Activated gamma-delta T cell (primary cell): ENCODE data around the gene PHF20.
"Not testable (repeated sequence)": the region's sequence is repeated elsewhere in the genome, so short reads cannot be mapped to it uniquely, and the experiment has no call there.

Experiments used
- DNase-seq: peaks from one replicate; lab custom pipeline; 2025; lab: John Stamatoyannopoulos, UW

PHF20 gene

DNA sequence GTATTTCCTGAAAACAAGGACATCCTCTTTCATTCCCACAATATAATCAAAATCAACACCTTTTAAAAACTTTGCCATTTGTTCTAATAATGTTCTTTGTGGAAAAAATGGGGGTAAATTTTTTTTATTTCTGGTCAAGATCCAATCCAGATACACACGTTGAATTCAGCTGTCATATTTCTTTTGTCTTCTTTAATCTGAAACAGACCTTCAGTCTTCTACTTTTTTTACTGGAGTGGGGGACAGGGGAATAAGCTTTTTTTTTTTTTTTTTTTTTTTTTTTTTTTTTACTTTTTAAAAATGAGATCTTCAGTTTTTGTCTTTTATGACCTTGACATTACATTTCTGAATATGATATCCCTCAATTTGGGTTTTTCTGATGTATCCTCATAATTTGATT is 113.4 kb downstream of the PHF20 start:
- no peak for DNase-seq

- no peak for DNase-seq
These were observed 114.7 kb downstream of the PHF20 start for GRCh38 chr20:35886537-35886936.

DNA sequence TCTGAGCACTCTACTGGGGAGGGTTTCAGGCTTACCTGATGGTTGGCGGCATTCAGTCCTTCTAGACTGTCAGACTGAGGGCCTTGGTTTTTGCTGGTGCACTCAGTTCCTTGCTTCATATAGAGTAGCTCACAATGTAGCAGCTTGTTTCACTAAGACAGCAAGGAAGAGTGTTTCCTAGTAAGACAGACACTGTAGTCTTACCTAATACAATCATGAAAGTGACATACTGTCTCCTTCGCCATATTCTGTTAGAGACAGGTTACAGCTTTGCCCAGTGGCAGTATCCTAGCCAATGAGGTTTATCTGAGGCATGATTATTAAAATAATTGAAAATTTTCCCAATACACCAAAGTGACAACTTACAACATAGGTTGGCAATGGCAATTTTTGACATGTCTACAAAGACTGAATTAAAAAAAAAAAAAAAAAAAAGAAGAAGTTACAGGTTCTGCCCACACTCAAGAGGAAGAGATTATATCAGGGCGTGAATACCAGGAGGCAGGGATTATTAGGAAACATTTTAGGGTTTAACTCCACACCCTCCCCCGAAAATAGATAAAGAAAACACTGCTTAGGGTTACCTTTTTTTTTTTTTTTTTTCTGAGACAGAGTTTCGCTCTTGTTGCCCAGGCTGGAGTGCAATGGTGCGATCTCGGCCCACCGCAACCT is 115.7 kb downstream of the PHF20 start:
- DNase-seq = no peak

GRCh38 chr20:35888657-35889056 is 116.8 kb downstream of the PHF20 start:
- no peak for DNase-seq

DNA sequence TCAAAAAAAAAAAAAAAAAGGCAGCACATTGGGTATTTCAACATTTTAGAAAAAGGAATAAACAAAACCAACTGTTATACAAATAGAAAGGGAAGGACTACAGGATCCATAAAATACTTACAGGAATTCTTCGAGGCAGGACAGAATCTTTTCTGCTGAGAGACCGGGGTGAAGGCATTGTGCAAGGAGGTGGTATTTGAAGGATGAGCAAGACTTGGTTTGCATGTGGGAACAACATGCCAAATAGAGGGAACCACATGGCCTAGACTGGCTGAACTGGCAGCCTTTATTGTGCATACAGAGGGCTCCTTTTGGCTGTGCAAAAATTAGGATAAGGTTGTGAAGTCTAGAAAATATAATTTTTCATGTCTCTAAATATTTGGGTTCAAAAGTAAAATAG is 119.6 kb downstream of the PHF20 start:
- DNase-seq = no peak

DNA sequence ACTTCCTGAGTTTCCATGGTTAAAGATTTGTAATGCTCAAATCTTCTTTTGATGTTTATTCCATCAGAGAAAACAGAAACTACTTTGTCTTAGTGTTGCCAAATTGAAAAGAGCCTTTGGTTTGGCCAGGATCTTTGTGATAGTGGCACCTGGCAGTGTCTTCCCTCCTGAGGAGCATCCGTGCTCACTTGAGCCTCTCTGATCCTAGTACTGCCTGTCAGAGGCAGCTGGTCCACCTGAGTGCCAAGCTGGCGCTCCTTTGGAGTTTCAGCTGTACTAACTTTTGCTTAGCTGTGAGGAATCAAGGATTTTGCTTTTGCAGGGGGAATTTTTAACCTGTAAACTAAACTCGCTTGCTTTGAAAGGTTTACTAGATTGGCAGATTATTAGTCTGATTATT is 121.1 kb downstream of the PHF20 start:
- no peak for DNase-seq

DNA sequence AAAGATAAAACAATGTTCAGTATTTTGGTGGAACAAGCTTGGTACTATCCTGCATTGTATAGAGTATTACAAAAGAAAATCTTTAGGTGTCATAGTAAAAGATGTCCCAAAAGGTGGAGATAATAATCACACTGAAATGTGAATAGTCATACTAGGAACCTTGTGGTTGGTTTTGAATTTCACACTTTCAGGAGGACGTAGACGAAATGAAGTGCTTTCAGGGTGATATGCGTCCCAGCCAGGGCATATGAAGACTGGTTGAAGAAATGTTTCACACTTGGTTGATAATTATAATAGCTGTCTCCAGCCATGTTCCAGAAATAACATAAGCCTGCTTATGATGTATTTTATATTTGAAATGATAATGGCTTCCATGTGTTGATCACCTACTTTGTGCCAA is 122.1 kb downstream of the PHF20 start:
- no peak for DNase-seq

GRCh38 chr20:35895516-35895915 is 123.7 kb downstream of the PHF20 start:
- not testable (repeated sequence) for DNase-seq

GRCh38 chr20:35899064-35899463 is 127.2 kb downstream of the PHF20 start:
- DNase-seq = no peak

- DNase-seq = not testable (repeated sequence)
These were observed 129.4 kb downstream of the PHF20 start for GRCh38 chr20:35901230-35901629.

- no peak for DNase-seq
These were observed 130.1 kb downstream of the PHF20 start for GRCh38 chr20:35901678-35902544.

DNA sequence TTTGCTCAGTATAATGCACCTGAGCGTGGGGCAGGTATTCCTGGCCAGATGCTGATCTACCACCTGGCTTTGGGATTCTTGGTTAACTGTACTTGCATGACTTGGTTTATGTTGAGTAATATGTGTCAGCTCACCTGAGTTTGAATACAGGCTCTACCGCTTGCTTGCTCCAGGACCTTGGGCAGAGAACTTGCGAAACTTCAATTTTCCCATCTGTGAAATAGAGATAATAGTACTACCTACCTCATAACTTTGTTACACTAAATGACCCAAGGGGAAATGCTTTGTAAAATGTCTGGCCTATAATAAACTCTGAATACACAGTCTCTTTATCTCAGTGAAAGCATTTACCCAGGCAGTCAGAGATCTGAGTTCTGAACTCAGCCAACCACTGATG is 130.7 kb downstream of the PHF20 start:
- DNase-seq = no peak

DNA sequence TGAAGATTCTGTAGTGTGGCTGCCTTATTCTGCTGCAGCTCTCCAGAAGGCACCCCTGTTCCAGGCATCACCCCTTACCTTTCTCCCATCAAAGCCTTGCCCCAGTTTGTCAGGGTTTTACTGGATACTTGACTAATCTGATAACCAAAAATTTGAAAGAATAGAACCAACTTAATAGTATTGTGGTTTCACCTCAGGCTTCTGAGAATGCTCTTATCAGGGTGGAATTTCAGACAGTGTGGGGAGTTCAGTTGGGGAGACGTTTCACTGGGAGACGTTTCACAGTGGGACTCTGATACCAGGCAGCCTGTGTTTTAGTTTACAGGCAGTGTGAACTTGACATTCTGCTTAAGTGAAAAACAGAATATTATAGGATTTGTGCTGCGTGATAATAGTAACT is 132.0 kb downstream of the PHF20 start:
- no peak for DNase-seq

- no peak for DNase-seq
These were observed 133.3 kb downstream of the PHF20 start for GRCh38 chr20:35904982-35905663.

DNA sequence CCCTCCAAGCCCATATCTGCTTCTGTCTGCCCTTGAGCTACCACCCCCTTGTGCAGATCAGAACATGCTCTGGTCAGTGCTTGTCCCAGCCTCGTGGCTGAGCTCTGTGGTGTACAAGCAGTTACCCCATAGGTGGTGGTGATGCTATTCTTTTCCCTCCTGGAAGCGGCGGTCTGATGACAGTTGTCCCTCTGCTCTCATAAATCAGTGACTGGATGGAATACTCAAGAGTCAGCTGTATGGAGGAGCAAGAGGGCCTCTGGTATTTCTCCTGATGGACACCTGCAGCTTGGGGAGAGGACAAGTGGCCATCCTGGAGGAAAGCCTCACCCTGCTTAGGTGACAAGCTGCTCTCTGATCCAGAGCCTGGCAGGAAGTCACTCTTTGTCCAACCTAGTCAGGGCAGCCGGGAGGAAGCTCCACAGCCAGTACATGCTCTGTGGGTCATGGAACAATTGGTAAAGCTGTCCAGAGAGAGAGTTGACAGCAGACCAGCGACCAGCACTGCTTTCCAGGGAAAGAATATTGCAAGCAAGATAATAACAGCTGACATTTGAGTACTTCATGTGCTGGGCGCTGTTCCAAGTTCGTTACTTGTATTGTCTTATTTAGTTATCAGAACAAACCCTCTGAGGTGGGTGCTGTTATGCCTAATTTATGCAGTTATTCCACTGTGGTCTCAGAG is 135.3 kb downstream of the PHF20 start:
- no peak for DNase-seq

GRCh38 chr20:35908007-35908406 is 136.2 kb downstream of the PHF20 start:
- no peak for DNase-seq

GRCh38 chr20:35909176-35909575 is 137.4 kb downstream of the PHF20 start:
- DNase-seq = no peak

GRCh38 chr20:35909796-35910195 is 138.0 kb downstream of the PHF20 start:
- DNase-seq = no peak

- DNase-seq = no peak
These were observed 138.4 kb downstream of the PHF20 start for GRCh38 chr20:35910254-35910653.

DNA sequence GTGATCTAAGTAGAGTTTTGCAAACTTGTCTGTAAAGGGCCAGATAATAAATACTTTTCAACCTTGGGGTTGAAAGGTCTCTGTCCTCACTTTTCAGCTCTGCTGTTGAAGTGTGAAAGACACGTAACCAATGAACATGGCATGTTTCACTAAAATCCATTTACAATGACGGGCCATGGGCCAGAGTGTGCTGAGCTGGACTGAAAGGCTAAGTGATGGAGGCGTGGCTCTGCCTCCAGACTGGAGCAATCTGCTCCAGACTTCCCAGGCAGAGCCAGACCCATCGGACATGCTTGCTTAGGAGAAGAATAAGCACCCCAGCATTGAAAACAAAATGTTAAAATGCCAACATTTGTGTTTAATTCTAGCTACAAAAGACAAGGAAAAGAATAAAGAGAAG is 141.1 kb downstream of the PHF20 start:
- DNase-seq = no peak

- DNase-seq = no peak
These were observed 145.3 kb downstream of the PHF20 start for GRCh38 chr20:35917077-35917476.

DNA sequence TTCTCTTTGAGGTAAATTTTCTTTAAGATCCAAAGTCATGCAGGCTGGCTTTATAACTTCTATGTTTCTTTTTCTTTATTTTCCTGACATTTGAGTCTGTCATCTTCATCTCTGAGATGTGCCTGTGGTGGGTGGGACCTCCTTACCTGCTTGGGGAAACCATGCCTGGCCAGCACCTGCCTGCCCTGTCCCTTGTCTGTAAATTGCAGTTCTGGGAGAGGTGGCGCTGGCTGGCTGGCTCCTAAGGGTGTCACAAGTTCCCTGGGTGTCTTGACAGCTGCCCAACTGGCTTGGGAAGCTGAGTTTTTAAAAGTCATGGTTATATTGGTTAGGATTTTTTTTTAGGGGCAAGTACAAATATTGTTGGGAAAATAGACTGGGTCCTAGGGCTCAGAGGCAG is 146.2 kb downstream of the PHF20 start:
- DNase-seq = no peak
